HG03342 (cell line): Measurements from ENCODE around the gene SENP1.

ENCODE experiments used
- ATAC-seq: cut with Tn5 transposase; IDR thresholded peaks from one replicate; pipeline ENCODE4 v1.9.1; 2021; ENCODE audit warnings: mild to moderate bottlenecking, moderate library complexity; ENCODE audit not compliant: unreplicated experiment

SENP1 gene

GRCh38 chr12:48001505-48002413 lies 104.1 kb downstream of the SENP1 start:
- no peak for ATAC-seq

DNA sequence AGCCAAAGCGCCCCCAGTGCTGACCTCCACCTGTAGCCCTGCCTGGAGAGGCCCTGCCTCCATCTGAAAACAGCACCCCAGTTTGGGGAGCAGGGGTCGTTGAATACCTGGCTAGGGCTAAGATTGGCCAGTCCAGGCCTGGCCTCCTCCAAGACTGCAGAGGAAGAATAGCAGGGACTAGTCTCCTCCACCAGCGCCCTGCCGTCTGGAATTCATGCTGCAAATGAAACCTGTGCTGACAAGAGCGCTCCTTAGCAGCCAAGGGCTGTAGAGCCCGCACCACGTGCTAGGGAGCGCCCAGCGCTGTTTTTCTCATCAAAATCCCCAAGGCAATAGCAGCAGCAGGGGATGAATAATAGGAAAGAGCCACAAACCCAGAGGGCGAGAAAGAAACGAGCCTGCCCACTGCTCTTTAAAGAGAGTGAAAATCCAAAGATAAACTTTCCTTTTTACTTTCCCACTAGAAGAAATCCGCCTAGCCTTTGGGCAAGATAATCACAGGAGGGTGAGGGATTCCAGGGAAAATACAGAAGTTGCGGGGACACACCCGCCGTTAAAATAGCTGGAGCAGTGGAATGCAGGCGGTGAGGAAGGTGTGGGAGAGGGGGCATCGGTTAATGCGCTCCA lies 104.9 kb downstream of the SENP1 start:
- no peak for ATAC-seq

DNA sequence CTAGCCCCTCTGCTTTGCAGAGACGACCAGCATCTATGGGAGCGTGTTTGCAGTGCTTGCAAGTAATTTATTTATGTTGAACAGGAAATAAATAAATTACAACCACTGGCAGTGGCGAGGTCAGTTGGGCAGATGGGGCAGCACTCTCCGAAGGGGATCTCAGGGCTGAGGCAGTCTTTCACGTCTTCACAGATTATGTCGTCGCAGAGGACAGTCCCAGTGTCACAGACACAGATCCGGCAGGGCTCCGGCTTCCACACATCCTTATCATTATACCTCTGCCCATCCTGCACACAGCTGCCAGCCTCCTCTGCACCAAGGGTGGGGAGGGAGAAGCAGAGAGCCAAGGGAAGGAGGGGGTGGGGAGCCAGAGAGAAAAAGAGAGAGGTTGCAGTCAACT lies 106.1 kb downstream of the SENP1 start:
- no peak for ATAC-seq

GRCh38 chr12:47997321-47997720 lies 108.6 kb downstream of the SENP1 start:
- no peak for ATAC-seq

DNA sequence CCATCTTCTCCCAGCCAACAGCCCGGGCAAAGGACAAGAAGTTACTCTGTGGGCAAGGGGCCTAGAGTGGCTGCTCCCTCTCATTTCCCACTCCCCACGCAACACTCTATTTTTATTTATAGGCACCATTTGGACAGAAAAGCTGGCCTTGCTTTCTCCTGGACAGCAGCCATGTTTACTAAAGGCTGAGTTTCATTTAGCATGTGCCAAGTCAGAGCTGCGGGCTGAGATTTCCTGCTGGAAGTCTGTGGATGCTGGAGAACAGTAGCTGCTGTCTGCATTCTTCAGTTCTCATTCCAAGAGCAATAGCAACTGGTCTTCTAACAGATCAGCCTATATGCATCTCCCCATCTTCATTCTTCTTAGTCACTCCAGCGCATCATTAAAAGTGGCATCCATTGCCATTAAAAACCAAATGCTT lies 109.9 kb downstream of the SENP1 start:
- ATAC-seq, result no peak

GRCh38 chr12:47993491-47993890 lies 112.4 kb downstream of the SENP1 start:
- no peak for ATAC-seq
